ENCODE data around the gene PRTG. TPM values are rescaled to one million over a fixed set of nuclear protein-coding genes. Genes with fewer than 3 reads are reported as not detected.
"Not testable (repeated sequence)": the region's sequence is repeated elsewhere in the genome, so short reads cannot be mapped to it uniquely, and the experiment has no call there.

Gene PRTG
- total and polyA plus RNA-seq, 2 donors (not counting 3 experiments of a cell fraction or from before 2014, with no cell fraction given), result 3.4 to 12.4 TPM

- TF ChIP-seq GATA2 (IDR thresholded peaks at IDR 0.05; ENCODE audit: insufficient read depth, insufficient read length, low read depth, low read length) (no peak), MAX (IDR thresholded peaks at IDR 0.05; ENCODE audit: insufficient read depth, insufficient read length) (no peak), EZH2 (IDR thresholded peaks at IDR 0.05; ENCODE audit: borderline replicate concordance, low read depth, low read length, severe bottlenecking) (no peak), POLR2A (IDR thresholded peaks at IDR 0.05; ENCODE audit: low read depth, low read length) (no peak), CTCF (IDR thresholded peaks at IDR 0.05; ENCODE audit: extremely low read depth in 1 of 2, insufficient read depth in 1 of 2, low read depth in 1 of 2, low read length in 2 of 2) (no peak)
- Histone ChIP-seq H3K4me2 (ENCODE audit: insufficient read depth, low read length) (no peak overlapping the region), H3K4me1 (ENCODE audit: control insufficient read depth, extremely low read depth, insufficient read depth, low read length) (no peaks in the 10 kb centered on the region), H3K9ac (replicated peaks; ENCODE audit: extremely low read depth, insufficient read depth, low read length) (no peak overlapping the region), H3K79me2 (ENCODE audit: control insufficient read depth, insufficient read depth, low read length) (no peaks in the 10 kb centered on the region), H3K4me3 (replicated peaks in 1 of 3; ENCODE audit: insufficient read depth in 1 of 3, low read depth in 1 of 3, low read length in 3 of 3) (no peak overlapping the region), H3K36me3 (ENCODE audit: control insufficient read depth in 2 of 2, extremely low read depth in 1 of 2, insufficient read depth in 2 of 2, low read length in 2 of 2) (no peaks in the 10 kb centered on the region), H2AFZ (ENCODE audit: low read depth, low read length) (peak overlapping the region; percentile 59), H3K27me3 (ENCODE audit: control insufficient read depth in 2 of 2, insufficient read depth in 2 of 2, low read length in 2 of 2) (peaks cover 0 to 2% of the 10 kb centered on the region in 2 experiments), H3K9me1 (replicated peaks; ENCODE audit: control insufficient read depth, extremely low read depth, insufficient read depth, low read length) (no peaks in the 10 kb centered on the region), H3K9me3 (replicated peaks; ENCODE audit: control insufficient read depth, insufficient read depth, low read length) (no peaks in the 10 kb centered on the region), H3K27ac (ENCODE audit: insufficient read depth, low read depth, low read length) (no peak overlapping the region), H4K20me1 (replicated peaks; ENCODE audit: control insufficient read depth, extremely low read depth, insufficient read depth, low read length) (no peaks in the 10 kb centered on the region)
- intact Hi-C loops (cut with micrococcal nuclease), result no loop called here
- no TSS peak for BruUV-seq (replicated peaks)
- DNase-seq (ENCODE audit: low read depth, low spot score) (no peak), FAIRE-seq (no peak)
- dilution Hi-C loops (cut with MboI; ENCODE audit: extremely low pct_ligation_motif_present, low sequenced_read_pairs), result no loop called here
- ChIA-PET CTCF (no interaction called here), POLR2A (no interaction called here)
These were observed 15.6 kb upstream of the PRTG start for GRCh38 chr15:55758580-55758986.

GRCh38 chr15:55753433-55753832, 10.5 kb upstream of the PRTG start:
- H3K4me3 ChIP-seq (replicated peaks in 1 of 3; ENCODE audit: insufficient read depth in 1 of 3, low read depth in 1 of 3, low read length in 3 of 3); POLR2A ChIA-PET; H3K36me3 ChIP-seq (ENCODE audit: control insufficient read depth in 2 of 2, extremely low read depth in 1 of 2, insufficient read depth in 2 of 2, low read length in 2 of 2); dilution Hi-C loops (cut with MboI; ENCODE audit: extremely low pct_ligation_motif_present, low sequenced_read_pairs); H3K27me3 ChIP-seq (ENCODE audit: control insufficient read depth in 2 of 2, insufficient read depth in 2 of 2, low read length in 2 of 2); H3K4me1 ChIP-seq (ENCODE audit: control insufficient read depth, extremely low read depth, insufficient read depth, low read length); FAIRE-seq; H3K4me2 ChIP-seq (ENCODE audit: insufficient read depth, low read length); H3K9me3 ChIP-seq (replicated peaks; ENCODE audit: control insufficient read depth, insufficient read depth, low read length); H4K20me1 ChIP-seq (replicated peaks; ENCODE audit: control insufficient read depth, extremely low read depth, insufficient read depth, low read length); intact Hi-C loops (cut with micrococcal nuclease); H3K79me2 ChIP-seq (ENCODE audit: control insufficient read depth, insufficient read depth, low read length); DNase-seq (ENCODE audit: low read depth, low spot score); H3K9me1 ChIP-seq (replicated peaks; ENCODE audit: control insufficient read depth, extremely low read depth, insufficient read depth, low read length); H2AFZ ChIP-seq (ENCODE audit: low read depth, low read length); BruUV-seq (replicated peaks); H3K9ac ChIP-seq (replicated peaks; ENCODE audit: extremely low read depth, insufficient read depth, low read length); H3K27ac ChIP-seq (ENCODE audit: insufficient read depth, low read depth, low read length); CTCF ChIA-PET: not testable (repeated sequence)

Measured in endothelial cell of umbilical vein (primary cell).